A549 (cell line): ENCODE measurements around the gene HRH4.

Experiments
- CEBPB ChIP-seq, 2 experiments: fragments of >200 bp in 1 of 2; sonication (Bioruptor Twin) in 1 of 2; formaldehyde crosslinking in 1 of 2; IDR thresholded peaks; 2 replicates each; pipeline ENCODE4 v1.6.1; 2012 to 2016
- JUNB ChIP-seq: fragments of >200 bp; sonication (Bioruptor Twin); formaldehyde crosslinking; IDR thresholded peaks from 2 replicates; pipeline ENCODE4 v1.6.1; 2016
- MAZ ChIP-seq: fragments of 150-350 bp; IDR thresholded peaks from 2 replicates; pipeline ENCODE4 v1.6.1; 2014; ENCODE audit warnings: antibody characterized with exemption, low read depth, low read length, borderline replicate concordance
- PHF8 ChIP-seq: fragments of 200-600 bp; sonication (generic); IDR thresholded peaks from 2 replicates; pipeline ENCODE4 v1.6.1; 2016; ENCODE audit warnings: low read depth, mild to moderate bottlenecking, antibody characterized with exemption, moderate library complexity, borderline replicate concordance
- RAD21 ChIP-seq, 2 experiments: fragments of >200 bp in 1 of 2; sonication (Bioruptor Twin) in 1 of 2; formaldehyde crosslinking in 1 of 2; IDR thresholded peaks in 1 of 2; conservative IDR thresholded peaks in 1 of 2; 2 replicates in 1 of 2; 3 replicates in 1 of 2; pipeline ENCODE4 v1.6.1; 2012 to 2018; ENCODE audit warnings: inconsistent platforms in 1 of 2
- RCOR1 ChIP-seq: fragments of 150-350 bp; IDR thresholded peaks from 2 replicates; pipeline ENCODE4 v1.6.1; 2014; ENCODE audit warnings: antibody characterized with exemption, low read length, low read depth
- RFX5 ChIP-seq: fragments of 450-650 bp; IDR thresholded peaks from 2 replicates; pipeline ENCODE4 v1.7.1; 2014; ENCODE audit warnings: antibody characterized with exemption, mild to moderate bottlenecking, moderate library complexity
- SMC3 ChIP-seq: fragments of >200 bp; sonication (Bioruptor Twin); formaldehyde crosslinking; IDR thresholded peaks from 3 replicates; pipeline ENCODE4 v1.6.1; 2018; ENCODE audit warnings: inconsistent platforms
- TP53 ChIP-seq: fragments of 250-450 bp; sonication (Bioruptor Pico); IDR thresholded peaks from 2 replicates; pipeline ENCODE4 v1.5.0; 2021; ENCODE audit warnings: mild to moderate bottlenecking, moderate library complexity
- TF ChIP-seq, protein P1 (sequence below): fragments of >200 bp; sonication (Bioruptor Twin); formaldehyde crosslinking; IDR thresholded peaks from 3 replicates; pipeline ENCODE4 v1.5.1; 2016
- TF ChIP-seq, protein P2 (sequence below): IDR thresholded peaks from 2 replicates; pipeline ENCODE4 v1.6.1; 2012
- TF ChIP-seq, protein P3 (sequence below): fragments of 200-600 bp; sonication (generic); IDR thresholded peaks from 2 replicates; pipeline ENCODE4 v1.6.1; 2016; ENCODE audit warnings: antibody characterized with exemption, mild to moderate bottlenecking, moderate library complexity
- TF ChIP-seq, protein P4 (sequence below): IDR thresholded peaks from 2 replicates; pipeline ENCODE4 v1.6.1; 2012

DNA sequence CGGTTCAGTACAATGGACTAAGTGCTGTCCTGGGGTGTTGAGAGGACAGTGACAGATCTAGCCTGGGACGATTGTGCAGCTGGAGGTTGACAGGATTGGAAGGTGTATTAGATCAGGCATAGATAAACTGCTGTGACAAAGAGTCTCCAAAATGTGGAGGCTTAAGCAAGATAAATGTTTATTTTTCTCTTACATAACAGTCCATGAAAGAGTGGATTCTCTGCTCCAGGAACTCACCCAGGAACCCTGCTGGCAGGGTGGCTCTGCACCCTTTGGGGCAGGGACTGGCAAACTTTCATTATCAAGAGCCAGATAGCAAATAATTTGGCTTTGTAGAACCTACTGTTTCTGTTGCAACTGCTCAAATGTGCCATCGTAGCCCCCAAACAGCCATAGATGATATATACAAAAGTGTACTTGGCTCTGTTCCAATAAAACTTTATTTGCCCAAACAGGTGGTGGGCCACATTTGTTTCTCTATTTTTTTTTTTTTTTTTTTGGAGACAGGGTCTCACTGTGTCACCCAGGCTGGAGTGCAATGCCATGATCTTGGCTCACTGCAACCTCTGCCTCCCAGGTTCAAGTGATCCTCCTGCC is 9.7 kb downstream of the HRH4 start:
- TF ChIP-seq, protein P1, sequence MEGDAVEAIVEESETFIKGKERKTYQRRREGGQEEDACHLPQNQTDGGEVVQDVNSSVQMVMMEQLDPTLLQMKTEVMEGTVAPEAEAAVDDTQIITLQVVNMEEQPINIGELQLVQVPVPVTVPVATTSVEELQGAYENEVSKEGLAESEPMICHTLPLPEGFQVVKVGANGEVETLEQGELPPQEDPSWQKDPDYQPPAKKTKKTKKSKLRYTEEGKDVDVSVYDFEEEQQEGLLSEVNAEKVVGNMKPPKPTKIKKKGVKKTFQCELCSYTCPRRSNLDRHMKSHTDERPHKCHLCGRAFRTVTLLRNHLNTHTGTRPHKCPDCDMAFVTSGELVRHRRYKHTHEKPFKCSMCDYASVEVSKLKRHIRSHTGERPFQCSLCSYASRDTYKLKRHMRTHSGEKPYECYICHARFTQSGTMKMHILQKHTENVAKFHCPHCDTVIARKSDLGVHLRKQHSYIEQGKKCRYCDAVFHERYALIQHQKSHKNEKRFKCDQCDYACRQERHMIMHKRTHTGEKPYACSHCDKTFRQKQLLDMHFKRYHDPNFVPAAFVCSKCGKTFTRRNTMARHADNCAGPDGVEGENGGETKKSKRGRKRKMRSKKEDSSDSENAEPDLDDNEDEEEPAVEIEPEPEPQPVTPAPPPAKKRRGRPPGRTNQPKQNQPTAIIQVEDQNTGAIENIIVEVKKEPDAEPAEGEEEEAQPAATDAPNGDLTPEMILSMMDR: no peak
- TF ChIP-seq RFX5 (no peak), RAD21 (conservative IDR thresholded peaks at IDR 0.05 in 1 of 2, IDR thresholded peaks at IDR 0.05 in 1 of 2) (no peak), TP53 (no peak), PHF8 (no peak), JUNB (no peak), CEBPB (IDR thresholded peaks at IDR 0.05) (no peak), SMC3 (no peak), MAZ (no peak), RCOR1 (no peak)
- TF ChIP-seq, protein P2, sequence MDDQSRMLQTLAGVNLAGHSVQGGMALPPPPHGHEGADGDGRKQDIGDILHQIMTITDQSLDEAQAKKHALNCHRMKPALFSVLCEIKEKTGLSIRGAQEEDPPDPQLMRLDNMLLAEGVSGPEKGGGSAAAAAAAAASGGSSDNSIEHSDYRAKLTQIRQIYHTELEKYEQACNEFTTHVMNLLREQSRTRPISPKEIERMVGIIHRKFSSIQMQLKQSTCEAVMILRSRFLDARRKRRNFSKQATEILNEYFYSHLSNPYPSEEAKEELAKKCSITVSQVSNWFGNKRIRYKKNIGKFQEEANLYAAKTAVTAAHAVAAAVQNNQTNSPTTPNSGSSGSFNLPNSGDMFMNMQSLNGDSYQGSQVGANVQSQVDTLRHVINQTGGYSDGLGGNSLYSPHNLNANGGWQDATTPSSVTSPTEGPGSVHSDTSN: no peak
- TF ChIP-seq, protein P3, sequence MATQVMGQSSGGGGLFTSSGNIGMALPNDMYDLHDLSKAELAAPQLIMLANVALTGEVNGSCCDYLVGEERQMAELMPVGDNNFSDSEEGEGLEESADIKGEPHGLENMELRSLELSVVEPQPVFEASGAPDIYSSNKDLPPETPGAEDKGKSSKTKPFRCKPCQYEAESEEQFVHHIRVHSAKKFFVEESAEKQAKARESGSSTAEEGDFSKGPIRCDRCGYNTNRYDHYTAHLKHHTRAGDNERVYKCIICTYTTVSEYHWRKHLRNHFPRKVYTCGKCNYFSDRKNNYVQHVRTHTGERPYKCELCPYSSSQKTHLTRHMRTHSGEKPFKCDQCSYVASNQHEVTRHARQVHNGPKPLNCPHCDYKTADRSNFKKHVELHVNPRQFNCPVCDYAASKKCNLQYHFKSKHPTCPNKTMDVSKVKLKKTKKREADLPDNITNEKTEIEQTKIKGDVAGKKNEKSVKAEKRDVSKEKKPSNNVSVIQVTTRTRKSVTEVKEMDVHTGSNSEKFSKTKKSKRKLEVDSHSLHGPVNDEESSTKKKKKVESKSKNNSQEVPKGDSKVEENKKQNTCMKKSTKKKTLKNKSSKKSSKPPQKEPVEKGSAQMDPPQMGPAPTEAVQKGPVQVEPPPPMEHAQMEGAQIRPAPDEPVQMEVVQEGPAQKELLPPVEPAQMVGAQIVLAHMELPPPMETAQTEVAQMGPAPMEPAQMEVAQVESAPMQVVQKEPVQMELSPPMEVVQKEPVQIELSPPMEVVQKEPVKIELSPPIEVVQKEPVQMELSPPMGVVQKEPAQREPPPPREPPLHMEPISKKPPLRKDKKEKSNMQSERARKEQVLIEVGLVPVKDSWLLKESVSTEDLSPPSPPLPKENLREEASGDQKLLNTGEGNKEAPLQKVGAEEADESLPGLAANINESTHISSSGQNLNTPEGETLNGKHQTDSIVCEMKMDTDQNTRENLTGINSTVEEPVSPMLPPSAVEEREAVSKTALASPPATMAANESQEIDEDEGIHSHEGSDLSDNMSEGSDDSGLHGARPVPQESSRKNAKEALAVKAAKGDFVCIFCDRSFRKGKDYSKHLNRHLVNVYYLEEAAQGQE: no peak
- TF ChIP-seq, protein P4, sequence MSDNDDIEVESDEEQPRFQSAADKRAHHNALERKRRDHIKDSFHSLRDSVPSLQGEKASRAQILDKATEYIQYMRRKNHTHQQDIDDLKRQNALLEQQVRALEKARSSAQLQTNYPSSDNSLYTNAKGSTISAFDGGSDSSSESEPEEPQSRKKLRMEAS: no peak
